Transverse colon (tissue), 4 donors: Measurements from ENCODE around the gene GEMIN2. TPM values are rescaled to one million over a fixed set of nuclear protein-coding genes. Genes with fewer than 3 reads are reported as not detected.

ENCODE experiments used
- DNase-seq: peaks from one replicate; pipeline ENCODE4 v3.0.0-alpha.2; 2019
- H3K27ac ChIP-seq, 4 donors: fragments of 200-600 bp; sonication (generic); 2 replicates each; pipeline ENCODE4 v1.5.1; 2016 to 2018; ENCODE audit warnings: inconsistent platforms in 4 of 4
- H3K27me3 ChIP-seq: fragments of 200-600 bp; sonication (generic); 2 replicates; pipeline ENCODE4 v1.5.1; 2017; ENCODE audit warnings: inconsistent platforms
- H3K36me3 ChIP-seq, 4 donors: fragments of 200-600 bp; sonication (generic); 2 replicates each; pipeline ENCODE4 v1.5.1; 2017 to 2019; ENCODE audit warnings: inconsistent platforms in 4 of 4
- H3K4me1 ChIP-seq, 4 donors: fragments of 200-600 bp; sonication (generic); 2 replicates each; pipeline ENCODE4 v1.5.1; 2017 to 2020; ENCODE audit warnings: inconsistent platforms in 4 of 4
- H3K4me3 ChIP-seq, 4 donors: fragments of 200-600 bp; sonication (generic); 1 replicate in 1 of 4; 2 replicates in 3 of 4; pipeline versions ENCODE4 v1.5.1 to v1.6.1; 2017 to 2019; ENCODE audit warnings: inconsistent platforms in 4 of 4
- H3K9me3 ChIP-seq, 2 donors: fragments of 200-600 bp; sonication (generic); 2 replicates each; pipeline ENCODE4 v1.5.1; 2017 to 2019; ENCODE audit warnings: inconsistent platforms in 2 of 2
- CTCF ChIP-seq, 5 experiments: fragments of 200-600 bp in 3 of 5; fragments of 450-650 bp in 2 of 5; sonication (generic) in 3 of 5; IDR thresholded peaks; 1 replicate in 2 of 5; 2 replicates in 3 of 5; pipeline ENCODE4 v1.5.1; 2016 to 2017; ENCODE audit warnings: antibody characterized with exemption in 5 of 5, inconsistent platforms in 3 of 5, mild to moderate bottlenecking in 2 of 5, moderate library complexity in 1 of 5
- EP300 ChIP-seq: sonication (generic); formaldehyde crosslinking; IDR thresholded peaks from one replicate; pipeline ENCODE4 v1.6.1; 2017; ENCODE audit warnings: antibody characterized with exemption, low read depth
- POLR2A ChIP-seq: fragments of 450-650 bp; IDR thresholded peaks from one replicate; pipeline ENCODE4 v1.6.1; 2016; ENCODE audit warnings: antibody characterized with exemption, mild to moderate bottlenecking, moderate library complexity
- POLR2AphosphoS5 ChIP-seq, 3 donors: sonication (generic); formaldehyde crosslinking; IDR thresholded peaks; one replicate each; pipeline ENCODE4 v1.6.1; 2016; ENCODE audit warnings: antibody characterized with exemption in 3 of 3
- WGBS, 2 donors: methylation state at CpG; one replicate each; pipeline ENCODE4 v1.1.5; 2018; ENCODE audit warnings: low coverage in 1 of 2; 5-methylcytosine and 5-hydroxymethylcytosine counted together
- in situ Hi-C, 4 donors: fragments of 200-750 bp; cut with MboI; loops; one replicate each; pipeline versions ENCODE4 v1.15.0 to v1.15.1; 2017; ENCODE audit warnings: low sequenced_read_pairs in 3 of 4, low pct_ligation_motif_present in 1 of 4, low pct_unique_long_range_greater_than_20kb in 1 of 4
- intact Hi-C: fragments of 100-400 bp; cut with DNase I; formaldehyde crosslinking; loops from one replicate; pipeline ENCODE4 v1.15.1; 2023; ENCODE audit warnings: low total_unique reads
- total RNA-seq, 4 donors: library from RNA; depleted of rRNA; stranded (reverse); fragments of >200 nt; gene quantifications; one replicate each; pipeline ENCODE4 v1.1.0, GENCODE V29; 2016

GEMIN2 gene
- total RNA-seq, 4 donors from 2014 or later = 11.5 to 75.0 (median 20.0) TPM; not detected in 1

- Histone ChIP-seq H3K27me3 (no peaks in the 10 kb centered on the region), H3K27ac (no peak overlapping the region), H3K36me3 (no peaks in the 10 kb centered on the region), H3K4me3 (no peak overlapping the region), H3K9me3 (no peaks in the 10 kb centered on the region), H3K4me1 (peaks cover 8 to 13% (median 12%) of the 10 kb centered on the region in 4 donors)
- TF ChIP-seq CTCF (IDR thresholded peaks at IDR 0.05) (peak; percentile 35 to 48 (median 41)), POLR2A (no peak), POLR2AphosphoS5 (IDR thresholded peaks at IDR 0.05) (no peak), EP300 (no peak)
- intact Hi-C loops (no loop called here), in situ Hi-C loops (loop anchor here in 1 of 4 donors (10.0 kb wide), 1 partner anchor 67 kb away; the partner anchor contains the start of genes PNN and TRAPPC6B)
- 58 to 75% methylated on average over 2 of the region's 2 CpGs for WGBS, 2 donors
- no peak for DNase-seq
Observed at GRCh38 chr14:39107591-39107996, 6.5 kb upstream of the GEMIN2 start.

GRCh38 chr14:39108791-39109190 lies 5.3 kb upstream of the GEMIN2 start:
- peaks cover 8 to 13% (median 12%) of the 10 kb centered on the region in 4 donors for H3K4me1 ChIP-seq
- H3K9me3 ChIP-seq = no peaks in the 10 kb centered on the region
- in situ Hi-C loops = loop anchor here in 1 of 4 donors (10.0 kb wide), 1 partner anchor 66 kb away; the partner anchor contains the start of genes PNN and TRAPPC6B
- TF ChIP-seq POLR2AphosphoS5 (IDR thresholded peaks at IDR 0.05) (no peak), CTCF (IDR thresholded peaks at IDR 0.05) (no peak), POLR2A (no peak), EP300 (no peak)
- 88% methylated on average over 3 of the region's 3 CpGs for WGBS, 2 donors
- no peaks in the 10 kb centered on the region for H3K27me3 ChIP-seq
- no peak for DNase-seq
- intact Hi-C loops = no loop called here
- no peaks in the 10 kb centered on the region for H3K36me3 ChIP-seq
- no peak overlapping the region for H3K27ac ChIP-seq
- no peak overlapping the region for H3K4me3 ChIP-seq

- no peak for DNase-seq
- Histone ChIP-seq H3K4me3 (peak overlapping the region in 1 of 4 donors; percentile 8), H3K27me3 (no peaks in the 10 kb centered on the region), H3K36me3 (no peaks in the 10 kb centered on the region), H3K27ac (peak overlapping the region; percentile 39 to 75 (median 48)), H3K9me3 (no peaks in the 10 kb centered on the region), H3K4me1 (peaks cover 6 to 14% (median 9%) of the 10 kb centered on the region in 4 donors)
- TF ChIP-seq POLR2AphosphoS5 (IDR thresholded peaks at IDR 0.05) (no peak), EP300 (no peak), POLR2A (no peak), CTCF (IDR thresholded peaks at IDR 0.05) (no peak)
- WGBS, 2 donors = 45 to 49% methylated on average over 6 to 12 of the region's 12 CpGs
- intact Hi-C loops (no loop called here), in situ Hi-C loops (loop anchor here in 2 of 4 donors (10.0 kb wide), 1 partner anchor 65 kb away; the partner anchor contains the start of genes PNN (in 2 of the 2) and TRAPPC6B (in 2 of the 2))
Observed at GRCh38 chr14:39109893-39110715, 4.0 kb upstream of the GEMIN2 start.

GRCh38 chr14:39113685-39114072 lies 444 bp upstream of the GEMIN2 start:
- 66 to 73% methylated on average over 3 of the region's 3 CpGs for WGBS, 2 donors
- in situ Hi-C loops = loop anchor here in 1 of 4 donors (10.0 kb wide), 1 partner anchor 61 kb away; the partner anchor contains the start of genes PNN and TRAPPC6B
- intact Hi-C loops = no loop called here

More at GRCh38 chr14:39113685-39114072, 444 bp upstream of the GEMIN2 start:
- Histone ChIP-seq H3K9me3 (no peaks in the 10 kb centered on the region), H3K36me3 (peaks cover 0 to 8% (median 2%) of the 10 kb centered on the region in 4 donors), H3K4me1 (peaks cover 6 to 12% (median 10%) of the 10 kb centered on the region in 4 donors), H3K4me3 (peak overlapping the region in 3 of 4 donors; percentile 65 to 79 (median 78)), H3K27ac (peak overlapping the region; percentile 83 to 87 (median 84)), H3K27me3 (no peaks in the 10 kb centered on the region)
- TF ChIP-seq EP300 (no peak), CTCF (IDR thresholded peaks at IDR 0.05) (no peak), POLR2AphosphoS5 (IDR thresholded peaks at IDR 0.05) (no peak), POLR2A (no peak)
- DNase-seq = no peak
